Measurements from ENCODE around the gene RRP15.

RRP15 gene

GRCh38 chr1:218284917-218285635, at the start of gene RRP15:
TSS of gene RRP15 (plus strand) at chr1:218285293. CDS start at chr1:218285317, 24 bp downstream.
- peak; percentile 67 for DNase-seq (ENCODE audit: low read depth)

DNA sequence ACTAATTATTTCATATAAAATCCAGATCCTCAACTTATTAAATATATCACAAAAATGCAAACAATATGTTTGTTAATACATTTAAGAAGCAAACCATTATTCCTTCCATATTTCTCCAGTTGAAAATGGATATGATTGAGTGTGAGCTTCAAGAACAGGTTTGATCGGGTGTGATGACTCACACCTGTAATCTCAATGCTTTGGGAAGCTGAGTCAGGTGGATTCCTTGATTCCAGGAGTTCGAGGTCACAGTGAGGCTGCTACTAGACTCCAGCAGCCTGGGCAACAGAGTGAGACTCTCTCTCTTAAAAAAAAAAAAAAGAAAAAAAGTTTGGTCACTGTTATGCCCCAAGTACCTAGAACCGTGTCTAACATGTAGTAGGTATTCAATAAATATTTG, 42.9 kb upstream of the RRP15 start:
- no peak for DNase-seq (ENCODE audit: low read depth)
- no peak overlapping the region for H3K4me3 ChIP-seq (ENCODE audit: low read depth, low read length)

More at GRCh38 chr1:218284917-218285635, at the start of gene RRP15:
- peak within 1 kb of the TSS; percentile 98 for H3K4me3 ChIP-seq (ENCODE audit: low read depth, low read length)

DNA sequence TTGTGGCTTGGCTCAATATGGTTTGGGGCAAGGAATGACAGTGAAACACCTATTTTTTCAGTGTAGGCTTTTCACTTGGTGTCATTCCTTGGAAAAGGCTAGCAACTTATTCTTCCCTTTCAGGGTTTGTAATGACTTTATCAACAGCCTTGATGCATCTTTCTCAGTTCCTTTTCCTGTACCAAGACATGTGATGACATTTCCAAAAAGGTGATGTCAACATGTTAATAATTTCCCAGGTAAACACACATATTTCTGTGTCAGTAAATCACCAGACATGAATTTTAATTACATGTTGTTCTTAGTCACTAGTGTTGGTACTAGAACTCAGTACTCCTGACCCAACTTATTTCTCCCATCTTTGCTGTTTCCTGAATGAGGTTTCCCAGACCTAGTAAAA, 37.8 kb upstream of the RRP15 start:
- no peak for DNase-seq (ENCODE audit: low read depth)
- H3K4me3 ChIP-seq (ENCODE audit: low read depth, low read length): no peak overlapping the region

DNA sequence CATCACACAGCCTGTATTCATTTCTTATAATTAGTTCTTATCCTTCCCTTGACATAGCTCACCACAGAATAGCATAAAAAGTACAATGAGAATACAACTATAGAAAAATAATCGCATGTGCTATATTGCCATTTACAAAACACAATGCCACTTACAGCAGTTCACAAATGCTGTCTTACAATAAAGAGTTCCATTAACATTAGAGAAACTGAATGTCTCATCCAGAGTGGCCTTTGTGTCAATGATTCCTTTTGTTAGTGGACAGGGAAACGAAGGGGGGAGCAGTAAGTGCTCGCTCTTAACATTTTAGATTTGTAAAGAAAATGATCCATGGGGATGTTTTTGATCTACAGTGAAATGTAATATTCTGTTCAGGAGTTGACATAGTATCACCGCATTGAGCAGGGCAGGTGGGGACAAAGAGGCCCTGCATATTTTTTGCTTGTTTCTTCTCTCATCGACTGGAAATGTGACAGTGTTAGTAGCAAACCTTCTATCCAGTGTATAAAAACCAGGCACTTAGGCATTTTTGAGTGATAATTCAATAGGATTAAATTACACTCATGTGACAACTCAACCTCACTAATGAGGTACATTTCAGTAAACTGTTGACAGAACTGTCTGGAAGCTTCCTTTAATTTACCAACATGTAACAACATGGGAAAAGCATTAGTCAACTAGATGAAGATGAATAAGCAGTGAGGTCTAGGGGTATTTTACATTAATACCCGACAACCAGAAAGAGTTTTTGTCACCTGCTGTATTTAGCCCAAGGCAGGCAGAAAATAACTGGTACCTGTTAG, 35.6 kb upstream of the RRP15 start:
- no peak overlapping the region for H3K4me3 ChIP-seq (ENCODE audit: low read depth, low read length)
- no peak for DNase-seq (ENCODE audit: low read depth)

DNA sequence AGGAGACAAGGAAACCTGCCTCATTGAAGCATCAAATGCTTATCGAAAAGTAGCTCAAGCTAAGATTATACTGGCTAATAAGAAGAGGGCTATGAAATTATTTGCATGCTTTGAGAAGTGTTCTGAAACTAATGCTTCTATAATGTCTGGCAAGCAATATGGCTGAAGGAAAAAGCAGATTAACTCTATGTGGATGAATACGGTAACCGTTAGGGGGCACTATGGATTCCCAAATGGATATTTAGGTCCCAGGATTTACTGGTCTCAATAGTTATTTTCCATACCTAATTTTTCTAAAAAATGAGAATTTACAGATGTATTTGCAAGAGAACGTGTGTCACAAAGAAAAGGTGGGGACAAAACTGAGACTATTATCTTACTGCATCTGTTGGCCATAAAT, 34.6 kb upstream of the RRP15 start:
- DNase-seq (ENCODE audit: low read depth): no peak
- no peak overlapping the region for H3K4me3 ChIP-seq (ENCODE audit: low read depth, low read length)

DNA sequence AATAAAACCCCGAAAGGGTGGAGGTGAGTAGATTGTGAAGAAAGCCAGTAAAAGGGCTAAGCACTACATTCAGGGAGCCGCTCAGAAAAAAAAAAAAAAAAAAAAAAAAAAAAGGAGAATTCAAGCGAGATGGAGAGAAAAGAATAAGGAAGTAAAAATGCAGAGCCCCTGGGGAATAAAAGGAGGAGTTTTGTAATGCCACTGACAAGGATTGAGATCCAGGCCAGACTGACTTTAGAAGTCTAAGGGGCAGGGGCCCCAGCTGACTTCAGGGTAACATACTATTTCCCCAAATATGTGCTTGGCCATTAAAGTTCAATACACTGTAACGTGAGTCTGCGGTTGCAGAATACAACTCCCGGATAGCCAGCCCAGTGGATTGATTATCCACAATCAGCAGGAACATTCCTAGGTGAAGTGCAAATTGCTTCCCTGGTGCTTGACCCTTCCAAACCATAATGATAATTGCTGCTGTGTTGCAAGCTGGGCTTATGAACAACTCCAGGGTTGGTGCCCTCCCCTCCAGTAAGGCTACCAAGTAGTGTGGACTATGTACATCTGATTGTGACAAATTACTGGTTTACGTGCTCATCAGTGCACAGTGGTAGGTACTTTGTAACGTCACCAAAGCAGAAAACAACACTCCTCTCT, 30.7 kb upstream of the RRP15 start:
- no peak for DNase-seq (ENCODE audit: low read depth)
- no peak overlapping the region for H3K4me3 ChIP-seq (ENCODE audit: low read depth, low read length)

DNA sequence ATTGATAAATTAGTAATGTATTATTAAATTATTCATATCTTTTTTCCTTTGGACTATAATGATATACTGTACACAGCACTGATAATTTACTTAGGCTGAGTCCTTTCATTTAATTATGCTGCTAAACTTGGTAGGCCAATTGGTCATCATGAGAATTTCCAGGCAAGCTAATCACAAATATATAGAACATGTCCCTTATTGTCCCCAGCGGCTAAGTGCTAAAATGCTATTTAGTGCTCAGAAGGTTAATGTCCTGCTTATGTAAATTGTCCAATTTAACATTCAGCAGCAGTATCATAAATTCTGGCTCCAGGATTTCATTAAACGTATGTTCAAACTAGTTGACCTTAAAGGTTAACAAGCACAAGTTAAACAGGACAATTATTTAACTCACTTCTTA, 30.0 kb upstream of the RRP15 start:
- H3K4me3 ChIP-seq (ENCODE audit: low read depth, low read length): no peak overlapping the region
- no peak for DNase-seq (ENCODE audit: low read depth)

GRCh38 chr1:218257371-218257770, 27.7 kb upstream of the RRP15 start:
- no peak overlapping the region for H3K4me3 ChIP-seq (ENCODE audit: low read depth, low read length)
- no peak for DNase-seq (ENCODE audit: low read depth)

DNA sequence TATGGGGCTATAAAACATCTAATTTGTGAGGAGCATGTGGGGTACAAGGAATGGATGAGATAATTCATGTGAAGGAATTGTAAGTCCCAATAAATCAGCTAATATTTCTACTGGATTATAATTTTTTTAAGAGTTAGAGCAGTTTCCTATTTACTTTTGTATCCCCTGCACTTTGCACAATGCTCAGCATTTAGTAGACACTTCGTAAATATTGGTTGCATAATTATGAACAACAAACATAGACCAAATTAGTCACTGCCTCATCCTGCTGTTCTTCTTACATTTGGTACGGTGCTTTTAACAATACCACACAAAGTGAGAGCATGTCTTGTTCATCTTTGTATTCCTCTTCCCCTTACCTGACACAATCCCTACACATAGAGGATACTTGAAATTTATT, 27.1 kb upstream of the RRP15 start:
- no peak for DNase-seq (ENCODE audit: low read depth)
- no peak overlapping the region for H3K4me3 ChIP-seq (ENCODE audit: low read depth, low read length)

GRCh38 chr1:218259339-218259738, 25.8 kb upstream of the RRP15 start:
- DNase-seq (ENCODE audit: low read depth): no peak
- H3K4me3 ChIP-seq (ENCODE audit: low read depth, low read length): no peak overlapping the region

DNA sequence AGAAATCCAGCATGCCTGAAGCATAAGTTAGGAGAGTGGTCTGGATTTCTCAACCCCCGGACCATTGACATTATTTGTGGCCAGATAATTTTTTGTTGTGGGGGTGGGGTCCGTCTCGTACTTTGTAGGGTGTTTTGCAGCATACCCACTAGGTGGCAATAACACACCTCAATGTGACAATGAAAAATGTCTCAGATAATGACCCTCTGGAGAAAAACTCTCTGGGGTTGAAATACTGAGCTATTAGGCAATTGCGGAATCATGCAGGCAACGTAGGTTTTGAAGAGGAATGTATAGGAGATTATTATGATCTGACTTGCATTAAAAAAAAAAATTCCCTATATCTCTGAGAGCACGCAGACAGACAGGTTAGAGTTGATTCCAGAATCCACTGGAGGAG, 25.3 kb upstream of the RRP15 start:
- no peak overlapping the region for H3K4me3 ChIP-seq (ENCODE audit: low read depth, low read length)
- DNase-seq (ENCODE audit: low read depth): no peak

DNA sequence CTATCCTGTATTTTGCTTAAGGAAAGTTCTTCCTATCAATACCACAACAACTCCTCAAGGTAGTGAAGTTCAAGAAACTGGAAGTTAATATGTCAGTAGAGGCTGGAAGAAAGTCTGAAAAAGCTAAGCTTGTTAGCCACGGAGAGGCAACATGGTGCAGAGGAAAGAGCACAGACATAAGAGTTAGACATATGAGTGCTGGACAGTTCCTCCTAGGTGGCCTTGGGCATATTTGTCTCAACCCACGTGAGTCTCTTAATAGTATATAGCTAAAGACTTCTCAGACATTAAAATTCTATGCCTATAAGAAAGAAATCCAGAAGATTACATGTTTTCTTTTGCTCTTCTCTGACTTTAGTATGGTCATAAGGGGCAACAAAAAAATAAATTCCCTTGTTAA, 22.8 kb upstream of the RRP15 start:
- no peak for DNase-seq (ENCODE audit: low read depth)
- H3K4me3 ChIP-seq (ENCODE audit: low read depth, low read length): no peak overlapping the region

DNA sequence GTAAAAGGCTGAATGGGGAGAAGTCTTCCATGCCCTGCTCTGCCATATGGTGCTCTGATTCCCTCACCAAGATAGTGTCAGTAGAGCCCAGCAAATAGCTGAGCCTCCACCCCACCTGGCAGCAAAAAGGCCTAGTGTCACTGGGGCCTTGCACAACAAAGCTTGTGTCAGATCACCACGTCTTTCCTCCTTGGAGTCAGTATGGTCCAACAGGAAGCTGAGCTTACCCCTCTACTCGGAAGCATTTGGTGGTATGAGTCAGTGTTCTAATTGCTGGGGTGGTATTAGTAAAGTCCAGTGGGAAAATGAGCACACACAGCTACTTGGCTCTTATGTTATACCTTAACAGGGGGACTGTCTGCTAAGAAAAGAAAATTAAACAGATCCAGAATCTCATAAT, 18.7 kb upstream of the RRP15 start:
- DNase-seq (ENCODE audit: low read depth): peak; percentile 66
- no peak overlapping the region for H3K4me3 ChIP-seq (ENCODE audit: low read depth, low read length)

GRCh38 chr1:218272366-218272765, 12.7 kb upstream of the RRP15 start:
- no peak overlapping the region for H3K4me3 ChIP-seq (ENCODE audit: low read depth, low read length)

DNA sequence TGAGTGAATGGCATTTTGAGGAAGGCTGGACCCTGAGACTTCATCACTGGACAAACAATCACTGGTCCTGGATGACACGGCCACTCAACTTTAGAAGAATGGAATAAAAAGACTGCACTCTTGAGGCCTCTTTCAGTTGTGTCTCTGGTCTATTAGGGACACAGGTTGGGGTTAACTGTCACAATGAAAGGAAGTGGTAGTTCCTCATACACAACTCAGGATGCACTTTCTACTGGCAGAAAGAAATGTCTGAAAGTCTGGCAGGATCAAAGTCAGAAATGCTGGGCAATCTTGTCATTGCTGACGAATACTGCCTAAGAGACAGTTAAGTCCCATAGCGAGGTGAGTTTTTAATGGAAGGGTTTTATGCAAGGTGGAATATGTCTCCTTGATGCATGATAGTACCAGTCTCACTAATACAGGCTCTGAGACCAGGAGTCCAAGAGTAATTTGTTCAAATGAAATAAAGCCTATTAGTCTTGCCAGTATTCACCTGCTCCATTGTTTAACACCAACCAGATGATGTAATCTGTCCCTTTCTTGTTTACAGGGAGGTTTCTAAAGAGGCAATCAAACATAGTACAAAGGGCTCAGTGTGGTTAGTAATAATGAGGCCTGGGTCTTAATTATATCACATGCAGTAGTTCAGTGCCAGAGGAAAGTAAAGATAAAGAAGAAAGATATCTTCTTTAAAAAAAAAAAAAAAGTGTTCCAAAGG, 11.2 kb upstream of the RRP15 start:
- H3K4me3 ChIP-seq (ENCODE audit: low read depth, low read length): no peak overlapping the region
- no peak for DNase-seq (ENCODE audit: low read depth)

More at GRCh38 chr1:218272366-218272765, 12.7 kb upstream of the RRP15 start:
- DNase-seq (ENCODE audit: low read depth): no peak

GRCh38 chr1:218274511-218274910, 10.6 kb upstream of the RRP15 start:
- H3K4me3 ChIP-seq (ENCODE audit: low read depth, low read length): no peak overlapping the region
- no peak for DNase-seq (ENCODE audit: low read depth)

DNA sequence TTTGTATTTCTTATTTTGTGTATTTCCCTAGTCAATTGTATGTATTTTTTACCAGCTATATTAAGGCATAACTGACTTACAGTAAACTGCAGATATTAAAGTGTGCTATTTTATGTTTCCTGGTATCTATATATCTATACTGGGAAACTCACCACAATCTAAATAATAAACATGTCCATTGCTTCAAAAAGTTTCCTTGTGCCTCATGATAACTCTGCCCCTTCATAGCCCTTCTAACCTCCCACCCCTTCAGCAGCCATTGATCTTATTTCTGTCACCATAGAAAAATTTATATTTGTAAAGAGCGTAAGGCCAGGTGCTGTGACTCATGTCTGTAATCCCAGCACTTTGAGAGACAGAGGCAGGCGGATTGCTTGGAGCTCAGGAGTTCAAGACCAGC, 9.3 kb upstream of the RRP15 start:
- H3K4me3 ChIP-seq (ENCODE audit: low read depth, low read length): no peak overlapping the region
- DNase-seq (ENCODE audit: low read depth): no peak

DNA sequence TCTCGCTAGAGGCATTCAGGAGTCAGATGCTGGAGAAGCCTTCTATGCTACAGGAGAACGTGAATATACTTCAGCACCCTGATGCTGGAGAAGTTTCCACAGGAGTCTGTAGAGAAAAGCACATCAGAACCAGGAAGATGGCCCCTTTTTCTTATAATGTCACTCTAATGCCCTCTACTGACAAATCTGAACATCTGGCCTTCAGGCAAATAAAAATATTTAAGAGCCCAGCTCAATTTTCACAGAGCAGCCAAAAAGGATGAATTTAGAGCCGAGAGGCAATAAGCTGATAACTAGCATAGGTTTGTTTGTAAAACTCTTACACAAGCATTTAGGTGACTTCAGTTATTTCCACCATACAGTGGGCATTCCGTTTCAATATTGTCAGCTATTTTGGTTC, 3.8 kb upstream of the RRP15 start:
- no peak for DNase-seq (ENCODE audit: low read depth)
- H3K4me3 ChIP-seq (ENCODE audit: low read depth, low read length): no peak overlapping the region

GRCh38 chr1:218284377-218284916, 646 bp upstream of the RRP15 start:
- DNase-seq (ENCODE audit: low read depth): no peak
- peak overlapping the region; percentile 98 for H3K4me3 ChIP-seq (ENCODE audit: low read depth, low read length)

DNA sequence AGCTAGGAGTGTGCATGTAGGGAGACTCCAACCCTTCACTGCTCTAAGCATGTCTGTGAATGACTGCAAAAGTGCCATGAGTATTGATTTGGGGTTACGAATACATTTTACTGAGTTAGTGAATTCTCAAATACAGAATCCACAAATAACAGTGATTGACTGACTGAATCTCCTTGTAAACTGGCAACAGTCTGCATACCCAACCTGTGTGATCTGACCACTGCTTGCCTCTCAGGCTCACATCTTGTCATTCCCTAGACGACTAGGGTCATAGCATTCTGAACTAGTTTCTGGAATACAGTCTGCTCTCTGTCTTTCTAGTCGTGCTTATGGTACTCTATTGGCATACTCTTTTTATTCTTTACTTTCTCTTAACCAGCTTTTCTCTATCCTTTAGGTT, 7.4 kb downstream of the RRP15 start:
- DNase-seq (ENCODE audit: low read depth): no peak

More for the DNA sequence above, 7.4 kb downstream of the RRP15 start:
- no peak overlapping the region for H3K4me3 ChIP-seq (ENCODE audit: low read depth, low read length)

Data from skeletal muscle cell (primary cell).